ENCODE results near the gene CLK2. TPM values are rescaled to one million over a fixed set of nuclear protein-coding genes. Genes with fewer than 3 reads are reported as not detected.
A peak's percentile ranks its signal among the peaks of the same experiment; 100 is the strongest.

The CLK2 gene
- total and polyA plus RNA-seq, 9 of the 15 experiments (the other 6 are each of a cell fraction or from before 2014, with no cell fraction given): 13.5 to 81.4 (median 39.6) TPM

DNA sequence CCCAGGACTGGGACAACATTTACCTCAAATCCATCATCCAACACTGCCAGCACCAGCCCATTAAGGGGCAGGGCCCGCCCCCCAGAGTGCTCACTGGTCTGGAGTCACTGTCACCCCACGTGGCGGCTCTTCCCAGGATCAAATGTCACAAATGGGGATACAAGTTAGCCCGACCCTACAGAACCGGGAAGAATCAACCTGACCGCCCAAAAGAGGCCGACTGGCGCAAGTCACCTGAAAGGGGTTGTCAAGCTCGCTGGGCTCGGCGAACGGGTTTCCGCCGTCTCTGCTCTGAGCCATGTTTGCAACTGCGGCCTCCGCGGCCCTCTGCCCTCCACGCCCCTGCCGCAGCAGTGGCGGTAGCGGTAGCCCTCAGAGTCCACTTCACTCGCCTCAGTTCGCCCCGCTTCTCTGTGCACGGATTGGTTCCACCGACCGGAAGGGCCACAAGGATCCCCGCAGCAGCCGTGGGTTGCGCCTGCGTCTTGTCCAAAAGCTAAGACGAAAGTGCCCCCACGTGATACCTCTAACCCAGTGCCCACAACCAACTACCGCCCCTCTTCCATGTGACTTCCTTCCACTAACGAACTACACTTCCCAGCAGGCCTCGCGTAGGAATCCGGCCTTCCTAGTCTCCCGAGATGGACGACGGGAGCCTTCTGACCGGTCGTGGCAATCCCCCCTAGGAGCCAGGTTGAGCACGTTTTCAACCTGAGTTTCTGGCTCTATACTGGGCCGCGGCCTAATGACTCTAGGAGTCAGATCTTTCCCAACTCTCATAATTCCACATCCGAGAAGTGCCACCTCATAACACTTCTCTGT, 11.2 kb downstream of the CLK2 start, which contains the start of gene SCAMP3 (continued):
- TF ChIP-seq, protein P1, sequence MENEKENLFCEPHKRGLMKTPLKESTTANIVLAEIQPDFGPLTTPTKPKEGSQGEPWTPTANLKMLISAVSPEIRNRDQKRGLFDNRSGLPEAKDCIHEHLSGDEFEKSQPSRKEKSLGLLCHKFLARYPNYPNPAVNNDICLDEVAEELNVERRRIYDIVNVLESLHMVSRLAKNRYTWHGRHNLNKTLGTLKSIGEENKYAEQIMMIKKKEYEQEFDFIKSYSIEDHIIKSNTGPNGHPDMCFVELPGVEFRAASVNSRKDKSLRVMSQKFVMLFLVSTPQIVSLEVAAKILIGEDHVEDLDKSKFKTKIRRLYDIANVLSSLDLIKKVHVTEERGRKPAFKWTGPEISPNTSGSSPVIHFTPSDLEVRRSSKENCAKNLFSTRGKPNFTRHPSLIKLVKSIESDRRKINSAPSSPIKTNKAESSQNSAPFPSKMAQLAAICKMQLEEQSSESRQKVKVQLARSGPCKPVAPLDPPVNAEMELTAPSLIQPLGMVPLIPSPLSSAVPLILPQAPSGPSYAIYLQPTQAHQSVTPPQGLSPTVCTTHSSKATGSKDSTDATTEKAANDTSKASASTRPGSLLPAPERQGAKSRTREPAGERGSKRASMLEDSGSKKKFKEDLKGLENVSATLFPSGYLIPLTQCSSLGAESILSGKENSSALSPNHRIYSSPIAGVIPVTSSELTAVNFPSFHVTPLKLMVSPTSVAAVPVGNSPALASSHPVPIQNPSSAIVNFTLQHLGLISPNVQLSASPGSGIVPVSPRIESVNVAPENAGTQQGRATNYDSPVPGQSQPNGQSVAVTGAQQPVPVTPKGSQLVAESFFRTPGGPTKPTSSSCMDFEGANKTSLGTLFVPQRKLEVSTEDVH (IDR thresholded peaks at IDR 0.05; ENCODE audit: low read depth, partially characterized antibody): peak; percentile 83
- TF ChIP-seq NUFIP1 (IDR thresholded peaks at IDR 0.05; ENCODE audit: partially characterized antibody): no peak
- peak; percentile 91 for TF ChIP-seq ZBTB17 (CRISPR knock-in tag; IDR thresholded peaks at IDR 0.05)
- peak; percentile 94 for TF ChIP-seq RHOXF2B (CRISPR knock-in tag; conservative IDR thresholded peaks at IDR 0.05)
- peak; percentile 85 for TF ChIP-seq HMGN3 (IDR thresholded peaks at IDR 0.05; ENCODE audit: borderline replicate concordance, extremely low read depth, insufficient read length, low read depth, low read length)
- TF ChIP-seq OTX1 (CRISPR knock-in tag; IDR thresholded peaks at IDR 0.05): peak; percentile 92
- peak in 1 of 2 experiments; percentile 18 for TF ChIP-seq E2F6 (IDR thresholded peaks at IDR 0.05; ENCODE audit: borderline replicate concordance in 1 of 2, extremely low read depth in 1 of 2, insufficient read depth in 1 of 2, insufficient read length in 1 of 2, low read depth in 1 of 2, low read length in 1 of 2, poor library complexity in 1 of 2, severe bottlenecking in 1 of 2)
- peak; percentile 63; the same call in 1 of the 2 replicates for TF ChIP-seq NR2C2 (CRISPR knock-in tag; IDR thresholded peaks at IDR 0.05)
- peak; percentile 82 for TF ChIP-seq NR2C2 (tag; IDR thresholded peaks at IDR 0.05)
- peak; percentile 96 for TF ChIP-seq POLR2G (IDR thresholded peaks at IDR 0.05; ENCODE audit: low read depth, low read length)
- TF ChIP-seq ZBTB5 (IDR thresholded peaks at IDR 0.05): no peak
- peak; percentile 2; the same call in 1 of the 2 replicates for TF ChIP-seq MAFF (IDR thresholded peaks at IDR 0.05; ENCODE audit: low read length)
- TF ChIP-seq ZNF274 (IDR thresholded peaks at IDR 0.05; ENCODE audit: borderline replicate concordance, low read depth, low read length): no peak
- TF ChIP-seq DMBX1 (CRISPR knock-in tag; IDR thresholded peaks at IDR 0.05; ENCODE audit: borderline replicate concordance): no peak
- TF ChIP-seq, protein P2, sequence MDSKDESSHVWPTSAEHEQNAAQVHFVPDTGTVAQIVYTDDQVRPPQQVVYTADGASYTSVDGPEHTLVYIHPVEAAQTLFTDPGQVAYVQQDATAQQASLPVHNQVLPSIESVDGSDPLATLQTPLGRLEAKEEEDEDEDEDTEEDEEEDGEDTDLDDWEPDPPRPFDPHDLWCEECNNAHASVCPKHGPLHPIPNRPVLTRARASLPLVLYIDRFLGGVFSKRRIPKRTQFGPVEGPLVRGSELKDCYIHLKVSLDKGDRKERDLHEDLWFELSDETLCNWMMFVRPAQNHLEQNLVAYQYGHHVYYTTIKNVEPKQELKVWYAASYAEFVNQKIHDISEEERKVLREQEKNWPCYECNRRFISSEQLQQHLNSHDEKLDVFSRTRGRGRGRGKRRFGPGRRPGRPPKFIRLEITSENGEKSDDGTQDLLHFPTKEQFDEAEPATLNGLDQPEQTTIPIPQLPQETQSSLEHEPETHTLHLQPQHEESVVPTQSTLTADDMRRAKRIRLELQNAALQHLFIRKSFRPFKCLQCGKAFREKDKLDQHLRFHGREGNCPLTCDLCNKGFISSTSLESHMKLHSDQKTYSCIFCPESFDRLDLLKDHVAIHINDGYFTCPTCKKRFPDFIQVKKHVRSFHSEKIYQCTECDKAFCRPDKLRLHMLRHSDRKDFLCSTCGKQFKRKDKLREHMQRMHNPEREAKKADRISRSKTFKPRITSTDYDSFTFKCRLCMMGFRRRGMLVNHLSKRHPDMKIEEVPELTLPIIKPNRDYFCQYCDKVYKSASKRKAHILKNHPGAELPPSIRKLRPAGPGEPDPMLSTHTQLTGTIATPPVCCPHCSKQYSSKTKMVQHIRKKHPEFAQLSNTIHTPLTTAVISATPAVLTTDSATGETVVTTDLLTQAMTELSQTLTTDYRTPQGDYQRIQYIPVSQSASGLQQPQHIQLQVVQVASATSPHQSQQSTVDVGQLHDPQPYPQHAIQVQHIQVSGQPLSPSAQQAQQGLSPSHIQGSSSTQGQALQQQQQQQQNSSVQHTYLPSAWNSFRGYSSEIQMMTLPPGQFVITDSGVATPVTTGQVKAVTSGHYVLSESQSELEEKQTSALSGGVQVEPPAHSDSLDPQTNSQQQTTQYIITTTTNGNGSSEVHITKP (IDR thresholded peaks at IDR 0.05; ENCODE audit: partially characterized antibody): peak; percentile 88
